H1 (cell line): ENCODE measurements around the gene RNF152. TPM values are rescaled to one million over a fixed set of nuclear protein-coding genes. Genes with fewer than 3 reads are reported as not detected.
A peak's percentile ranks its signal among the peaks of the same experiment; 100 is the strongest.

Experiments
- CTCF ChIA-PET: fragments of 300-600 bp; sonication (Branson Sonifier 250); formaldehyde crosslinking; loops from one replicate; lab custom pipeline; 2021; ENCODE audit not compliant: partially characterized antibody; lab: Charles Lee
- POLR2A ChIA-PET: fragments of 300-600 bp; sonication (Branson Sonifier 250); formaldehyde crosslinking; loops from one replicate; lab custom pipeline; 2021; ENCODE audit warnings: inconsistent platforms; ENCODE audit not compliant: partially characterized antibody; lab: Charles Lee
- DNase-seq, 2 experiments: peaks; one replicate each; pipeline versions ENCODE4 v3.0.0 to v3.0.0-alpha.2; 2010 to 2022; ENCODE audit warnings: low spot score in 2 of 2, low read depth in 1 of 2, mixed read lengths in 1 of 2
- FAIRE-seq: peaks from 2 replicates; lab custom pipeline; 2011; peaks lifted over from hg19 to GRCh38; lab: Jason Lieb, UNC
- H2AFZ ChIP-seq: 2 replicates; pipeline ENCODE4 v1.8.1; 2012; ENCODE audit warnings: low read length, inconsistent platforms
- H2AK5ac ChIP-seq: 2 replicates; pipeline ENCODE4 v1.6.1; 2013; ENCODE audit warnings: low read depth, low read length
- H2BK120ac ChIP-seq: replicated peaks from 2 replicates; pipeline ENCODE3; 2013; ENCODE audit warnings: low read depth, low read length, inconsistent platforms
- H2BK12ac ChIP-seq: 2 replicates; pipeline ENCODE4 v1.6.1; 2013; ENCODE audit warnings: low read depth, low read length
- H2BK15ac ChIP-seq: 2 replicates; pipeline ENCODE4 v1.6.1; 2013; ENCODE audit warnings: low read length
- H2BK20ac ChIP-seq: 2 replicates; pipeline ENCODE4 v1.6.1; 2013; ENCODE audit warnings: low read length
- H2BK5ac ChIP-seq: 2 replicates; pipeline ENCODE4 v1.6.1; 2013; ENCODE audit warnings: low read depth, low read length
- H3K14ac ChIP-seq: 2 replicates; pipeline ENCODE4 v1.6.1; 2013; ENCODE audit warnings: inconsistent platforms; ENCODE audit not compliant: insufficient read length
- H3K18ac ChIP-seq: 2 replicates; pipeline ENCODE4 v1.6.1; 2013; ENCODE audit warnings: low read length; ENCODE audit errors: extremely low read depth
- H3K23ac ChIP-seq: 2 replicates; pipeline ENCODE4 v1.6.1; 2013; ENCODE audit warnings: inconsistent platforms; ENCODE audit not compliant: insufficient read length
- H3K23me2 ChIP-seq: 2 replicates; pipeline ENCODE4 v1.6.1; 2013; ENCODE audit warnings: low read depth, low read length
- H3K27ac ChIP-seq: 2 replicates; pipeline ENCODE4 v1.6.1; 2011; ENCODE audit warnings: low read depth, low read length, inconsistent platforms
- H3K27me3 ChIP-seq, 4 experiments: replicated peaks in 1 of 4; 1 replicate in 1 of 4; 2 replicates in 3 of 4; pipeline versions ENCODE4 v1.6.1 to v1.8.1; 2011 to 2013; ENCODE audit warnings: low read length in 3 of 4, mild to moderate bottlenecking in 3 of 4, inconsistent platforms in 2 of 4, mixed read lengths in 2 of 4, moderate library complexity in 1 of 4; ENCODE audit not compliant: control insufficient read depth in 3 of 4, insufficient read depth in 3 of 4; ENCODE audit errors: extremely low read depth in 1 of 4
- H3K36me3 ChIP-seq, 4 experiments: 2 replicates each; pipeline versions ENCODE4 v1.6.1 to v1.8.1; 2011 to 2013; ENCODE audit warnings: mild to moderate bottlenecking in 4 of 4, low read length in 3 of 4, moderate library complexity in 2 of 4, control low read depth in 1 of 4, inconsistent platforms in 1 of 4; ENCODE audit not compliant: insufficient read depth in 4 of 4, control insufficient read depth in 2 of 4
- H3K4ac ChIP-seq: replicated peaks from 2 replicates; pipeline ENCODE3; 2013; ENCODE audit warnings: low read length, low read depth, mixed read lengths, inconsistent platforms; ENCODE audit not compliant: insufficient read length
- H3K4me1 ChIP-seq, 4 experiments: replicated peaks in 1 of 4; 1 replicate in 1 of 4; 2 replicates in 3 of 4; pipeline versions ENCODE4 v1.6.1 to v1.8.1; 2011 to 2013; ENCODE audit warnings: low read length in 3 of 4, inconsistent platforms in 2 of 4, mixed read lengths in 1 of 4; ENCODE audit not compliant: insufficient read depth in 4 of 4, control insufficient read depth in 3 of 4
- H3K4me2 ChIP-seq, 2 experiments: 2 replicates each; pipeline versions ENCODE4 v1.6.1 to v1.8.1; 2011 to 2013; ENCODE audit warnings: low read depth in 2 of 2, low read length in 2 of 2, control low read depth in 1 of 2, inconsistent platforms in 1 of 2, mild to moderate bottlenecking in 1 of 2; ENCODE audit not compliant: insufficient read depth in 1 of 2
- H3K4me3 ChIP-seq, 4 experiments: fragments of 200-600, 300-600 bp in 1 of 4; sonication (generic), shearing (Covaris generic), sonication (Bioruptor Twin) in 1 of 4; 2 replicates each; pipeline versions ENCODE4 v1.5.1 to v1.8.1; 2011 to 2016; ENCODE audit warnings: low read length in 4 of 4, low read depth in 3 of 4, control low read depth in 2 of 4, inconsistent platforms in 2 of 4, mild to moderate bottlenecking in 2 of 4, mixed read lengths in 1 of 4, moderate library complexity in 1 of 4; ENCODE audit not compliant: insufficient read depth in 2 of 4; ENCODE audit errors: extremely low read depth in 1 of 4
- H3K56ac ChIP-seq: replicated peaks from 2 replicates; pipeline ENCODE3; 2013; ENCODE audit warnings: low read depth, mild to moderate bottlenecking, mixed read lengths, low read length, inconsistent platforms; ENCODE audit not compliant: insufficient read length
- H3K79me1 ChIP-seq: 2 replicates; pipeline ENCODE4 v1.6.1; 2013; ENCODE audit warnings: low read depth, low read length, control low read depth
- H3K79me2 ChIP-seq, 2 experiments: 2 replicates each; pipeline versions ENCODE4 v1.6.1 to v1.8.1; 2012 to 2013; ENCODE audit warnings: low read length in 2 of 2, mild to moderate bottlenecking in 2 of 2, inconsistent platforms in 1 of 2; ENCODE audit not compliant: insufficient read depth in 2 of 2, control insufficient read depth in 1 of 2
- H3K9ac ChIP-seq, 4 experiments: replicated peaks in 1 of 4; 1 replicate in 1 of 4; 2 replicates in 3 of 4; pipeline versions ENCODE4 v1.6.1 to v1.8.1; 2011 to 2013; ENCODE audit warnings: low read depth in 3 of 4, low read length in 3 of 4, control low read depth in 2 of 4, mild to moderate bottlenecking in 2 of 4, moderate library complexity in 2 of 4, inconsistent platforms in 1 of 4; ENCODE audit errors: extremely low read depth in 1 of 4
- H3K9me3 ChIP-seq, 2 experiments: 2 replicates each; pipeline versions ENCODE4 v1.6.1 to v1.8.1; 2012 to 2013; ENCODE audit warnings: mild to moderate bottlenecking in 2 of 2, moderate library complexity in 2 of 2, control low read depth in 1 of 2, inconsistent platforms in 1 of 2, low read depth in 1 of 2, low read length in 1 of 2, mixed read lengths in 1 of 2; ENCODE audit not compliant: insufficient read depth in 2 of 2
- H4K20me1 ChIP-seq, 2 experiments: replicated peaks in 1 of 2; 2 replicates each; pipeline versions ENCODE3 to v1.8.1; 2011 to 2013; ENCODE audit warnings: inconsistent platforms in 2 of 2, low read length in 2 of 2, mild to moderate bottlenecking in 1 of 2; ENCODE audit not compliant: insufficient read depth in 2 of 2, control insufficient read depth in 1 of 2
- H4K5ac ChIP-seq: 2 replicates; pipeline ENCODE4 v1.6.1; 2013; ENCODE audit warnings: low read length, low read depth, mixed read lengths, inconsistent platforms; ENCODE audit not compliant: insufficient read length
- H4K8ac ChIP-seq: 2 replicates; pipeline ENCODE4 v1.8.0; 2013; ENCODE audit warnings: mild to moderate bottlenecking, moderate library complexity, low read length, inconsistent platforms; ENCODE audit not compliant: insufficient read depth; ENCODE audit errors: extremely low read depth
- H4K91ac ChIP-seq: replicated peaks from 2 replicates; pipeline ENCODE3; 2013; ENCODE audit warnings: low read length, mixed read lengths, inconsistent platforms; ENCODE audit not compliant: insufficient read length
- ASH2L ChIP-seq: fragments of 200-600, 300-600 bp; sonication (generic); IDR thresholded peaks from one replicate; pipeline ENCODE4 v1.7.1; 2017; ENCODE audit warnings: low read length
- CTCF ChIP-seq, 3 experiments: IDR thresholded peaks; 1 replicate in 2 of 3; 2 replicates in 1 of 3; pipeline versions ENCODE4 v1.5.1 to v1.6.1; 2011; ENCODE audit warnings: low read length in 3 of 3, mild to moderate bottlenecking in 3 of 3, inconsistent platforms in 2 of 3, low read depth in 1 of 3, moderate library complexity in 1 of 3; ENCODE audit not compliant: insufficient read depth in 1 of 3; ENCODE audit errors: control extremely low read depth in 1 of 3
- KDM4A ChIP-seq: IDR thresholded peaks from one replicate; pipeline ENCODE4 v1.7.1; 2012; ENCODE audit warnings: low read depth, mild to moderate bottlenecking, moderate library complexity, low read length, inconsistent platforms; ENCODE audit not compliant: severe bottlenecking
- POU5F1 ChIP-seq: IDR thresholded peaks from 2 replicates; pipeline ENCODE4 v1.6.1; 2011; ENCODE audit warnings: low read depth, mild to moderate bottlenecking, low read length, moderate library complexity
- RAD21 ChIP-seq, 2 experiments: IDR thresholded peaks in 1 of 2; conservative IDR thresholded peaks in 1 of 2; 2 replicates each; pipeline ENCODE4 v1.6.1; 2011; ENCODE audit warnings: low read depth in 2 of 2, low read length in 2 of 2, improper control_type of control experiment in 1 of 2, inconsistent platforms in 1 of 2, mild to moderate bottlenecking in 1 of 2, moderate library complexity in 1 of 2
- SIX5 ChIP-seq: IDR thresholded peaks from 2 replicates; pipeline ENCODE4 v1.6.1; 2011; ENCODE audit warnings: mild to moderate bottlenecking, low read depth, low read length
- SRF ChIP-seq: IDR thresholded peaks from 2 replicates; pipeline ENCODE4 v1.6.1; 2011; ENCODE audit warnings: mild to moderate bottlenecking, low read depth, low read length, moderate library complexity
- WGBS, 2 experiments: shearing (Covaris generic) in 1 of 2; methylation state at CpG; one replicate each; pipeline versions ENCODE4 v1.1.6 to v1.1.7; 2013 to 2015; ENCODE audit warnings: low lambda C conversion rate in 2 of 2, mixed read lengths in 2 of 2, inconsistent platforms in 1 of 2, low coverage in 1 of 2, missing lambda C conversion rate in 1 of 2; ENCODE audit not compliant: insufficient replicate concordance in 2 of 2, insufficient coverage in 1 of 2, insufficient read length in 1 of 2; ENCODE audit errors: extremely low coverage in 1 of 2, missing lambda C conversion rate in 1 of 2; 5-methylcytosine and 5-hydroxymethylcytosine counted together
- polyA plus RNA-seq, 7 experiments: library from polyadenylated mRNA; depleted of rRNA in 3 of 7; stranded (reverse) in 5 of 7; unstranded in 2 of 7; fragments of >200 nt in 5 of 7; fragments of 200-250 nt in 2 of 7; gene quantifications; 1 replicate in 5 of 7; 2 replicates in 1 of 7; 4 replicates in 1 of 7; pipeline versions ENCODE4 v1.2.1 to v1.2.3, GENCODE V29; 2011 to 2013; ENCODE audit warnings: missing spikeins in 2 of 7, mixed read lengths in 2 of 7
- total RNA-seq: library from RNA; stranded (reverse); fragmentation: NEBNext Ultra II Directional; extraction: Animal tissue kit (Norgen Biotek cat#: 25700); gene quantifications from 2 replicates; pipeline ENCODE4 v1.2.1, GENCODE V29; 2021

RNF152 gene
- total and polyA plus RNA-seq, 2 of the 8 experiments (the other 6 are each of a cell fraction or from before 2014, with no cell fraction given): 1.1 to 2.7 TPM

- H2AK5ac ChIP-seq: no peak overlapping the region
- no peak overlapping the region; the same call in 1 of the 2 replicates for H2BK5ac ChIP-seq
- H3K18ac ChIP-seq: no peak overlapping the region; the same call in 1 of the 2 replicates
- peak overlapping the region in 1 of 4 experiments; percentile 58; a peak in 1 of 7 replicates for H3K9ac ChIP-seq
- H2BK15ac ChIP-seq: no peak overlapping the region
- H3K4me1 ChIP-seq: peaks cover 0 to 8% (median 3%) of the 10 kb centered on the region in 4 experiments; a peak in 6 of 7 replicates
- DNase-seq (peak; percentile 27 to 86), FAIRE-seq (no peak)
- peaks cover 12 to 30% (median 23%) of the 10 kb centered on the region in 4 experiments for H3K27me3 ChIP-seq
- WGBS, 2 experiments: 2% methylated on average over 32 of the region's 95 CpGs; no CpG with 5 or more reads in 1 of the 2 experiments
- H3K4me2 ChIP-seq: peak overlapping the region; percentile 87 to 99
- peak overlapping the region; percentile 12 for H4K91ac ChIP-seq
- H3K4ac ChIP-seq: no peak overlapping the region
- H3K4me3 ChIP-seq: peak overlapping the region; percentile 61 to 95 (median 74)
- H3K36me3 ChIP-seq: no peaks in the 10 kb centered on the region
- no peak overlapping the region for H3K23ac ChIP-seq
- H3K23me2 ChIP-seq: peaks cover 13% of the 10 kb centered on the region; the same call in 1 of the 2 replicates
- no peak overlapping the region for H2AFZ ChIP-seq
- POLR2A ChIA-PET: no interaction called here
- no peak overlapping the region for H2BK120ac ChIP-seq
- CTCF ChIA-PET: interaction anchor here (1.1 to 1.8 kb wide), 3 partner anchors 8 to 257 kb away, joined by 3 to 6 read pairs (median 5); no protein-coding TSS in a partner anchor
- no peak overlapping the region for H3K14ac ChIP-seq
- no peaks in the 10 kb centered on the region for H3K79me2 ChIP-seq
- H3K79me1 ChIP-seq: no peaks in the 10 kb centered on the region
- no peak overlapping the region for H3K27ac ChIP-seq
- H3K56ac ChIP-seq: no peak overlapping the region
- H4K20me1 ChIP-seq: peaks cover 3 to 4% of the 10 kb centered on the region in 2 experiments
- H2BK20ac ChIP-seq: no peak overlapping the region
- peak overlapping the region; percentile 65; the same call in 1 of the 2 replicates for H4K8ac ChIP-seq
- peak overlapping the region; percentile 60; the same call in 1 of the 2 replicates for H2BK12ac ChIP-seq
- no peaks in the 10 kb centered on the region for H3K9me3 ChIP-seq
- H4K5ac ChIP-seq: peak overlapping the region; percentile 66
- TF ChIP-seq POU5F1 (no peak), SIX5 (no peak), SRF (no peak), ASH2L (peak; percentile 30), RAD21 (IDR thresholded peaks at IDR 0.05 in 1 of 2, conservative IDR thresholded peaks at IDR 0.05 in 1 of 2; ENCODE audit: low read depth in 2 of 2, low read length in 2 of 2) (peak in 1 of 2 experiments; percentile 41; a peak in 2 of 4 replicates), CTCF (IDR thresholded peaks at IDR 0.05; ENCODE audit: control extremely low read depth in 1 of 3, insufficient read depth in 1 of 3, low read depth in 1 of 3, low read length in 3 of 3) (no peak; a peak in 1 of 4 replicates), KDM4A (peak; percentile 45)
Measured at GRCh38 chr18:61893971-61894750, 1.4 kb upstream of the RNF152 start.
